Stomach (tissue), 4 donors: Measurements from ENCODE around the gene PDE8A.

Source experiments
- EP300 ChIP-seq: sonication (generic); formaldehyde crosslinking; IDR thresholded peaks from one replicate; pipeline ENCODE4 v1.6.1; 2017; ENCODE audit warnings: antibody characterized with exemption
- POLR2A ChIP-seq, 4 donors: fragments of 450-650 bp; IDR thresholded peaks; one replicate each; pipeline ENCODE4 v1.6.1; 2016; ENCODE audit warnings: antibody characterized with exemption in 4 of 4, control low read depth in 2 of 4, mild to moderate bottlenecking in 1 of 4, moderate library complexity in 1 of 4
- TF ChIP-seq, protein P1 (sequence below), 7 experiments: fragments of 450-650 bp in 4 of 7; fragments of 200-600 bp in 3 of 7; sonication (generic) in 3 of 7; IDR thresholded peaks; one replicate each; pipeline ENCODE4 v1.5.1; 2016 to 2019; ENCODE audit warnings: antibody characterized with exemption in 7 of 7, control low read depth in 2 of 7, mild to moderate bottlenecking in 1 of 7

GRCh38 chr15:85137489-85138168, 156.0 kb downstream of the PDE8A start:
- TF ChIP-seq, protein P1, sequence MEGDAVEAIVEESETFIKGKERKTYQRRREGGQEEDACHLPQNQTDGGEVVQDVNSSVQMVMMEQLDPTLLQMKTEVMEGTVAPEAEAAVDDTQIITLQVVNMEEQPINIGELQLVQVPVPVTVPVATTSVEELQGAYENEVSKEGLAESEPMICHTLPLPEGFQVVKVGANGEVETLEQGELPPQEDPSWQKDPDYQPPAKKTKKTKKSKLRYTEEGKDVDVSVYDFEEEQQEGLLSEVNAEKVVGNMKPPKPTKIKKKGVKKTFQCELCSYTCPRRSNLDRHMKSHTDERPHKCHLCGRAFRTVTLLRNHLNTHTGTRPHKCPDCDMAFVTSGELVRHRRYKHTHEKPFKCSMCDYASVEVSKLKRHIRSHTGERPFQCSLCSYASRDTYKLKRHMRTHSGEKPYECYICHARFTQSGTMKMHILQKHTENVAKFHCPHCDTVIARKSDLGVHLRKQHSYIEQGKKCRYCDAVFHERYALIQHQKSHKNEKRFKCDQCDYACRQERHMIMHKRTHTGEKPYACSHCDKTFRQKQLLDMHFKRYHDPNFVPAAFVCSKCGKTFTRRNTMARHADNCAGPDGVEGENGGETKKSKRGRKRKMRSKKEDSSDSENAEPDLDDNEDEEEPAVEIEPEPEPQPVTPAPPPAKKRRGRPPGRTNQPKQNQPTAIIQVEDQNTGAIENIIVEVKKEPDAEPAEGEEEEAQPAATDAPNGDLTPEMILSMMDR (IDR thresholded peaks at IDR 0.05), result no peak
- TF ChIP-seq EP300 (no peak), POLR2A (IDR thresholded peaks at IDR 0.05) (no peak)
